NCI-H460 (cell line): ENCODE measurements around the gene GARS1. TPM values are rescaled to one million over a fixed set of nuclear protein-coding genes. Genes with fewer than 3 reads are reported as not detected.

ENCODE experiments used
- DNase-seq: peaks from one replicate; pipeline ENCODE4 v3.0.0-alpha.2; 2016; ENCODE audit warnings: low read depth; ENCODE audit errors: extremely low read depth
- polyA plus RNA-seq: library from polyadenylated mRNA; depleted of rRNA; stranded (reverse); fragments of >200 nt; gene quantifications from 2 replicates; pipeline ENCODE4 v1.2.3, GENCODE V29; 2014; cell fraction: nucleus; rRNA removed
- total RNA-seq: library from RNA; depleted of rRNA; stranded (reverse); fragments of >200 nt; shearing (Covaris generic); gene quantifications from 2 replicates; pipeline ENCODE4 v1.2.3, GENCODE V29; 2014; rRNA removed

The GARS1 gene, protein sequence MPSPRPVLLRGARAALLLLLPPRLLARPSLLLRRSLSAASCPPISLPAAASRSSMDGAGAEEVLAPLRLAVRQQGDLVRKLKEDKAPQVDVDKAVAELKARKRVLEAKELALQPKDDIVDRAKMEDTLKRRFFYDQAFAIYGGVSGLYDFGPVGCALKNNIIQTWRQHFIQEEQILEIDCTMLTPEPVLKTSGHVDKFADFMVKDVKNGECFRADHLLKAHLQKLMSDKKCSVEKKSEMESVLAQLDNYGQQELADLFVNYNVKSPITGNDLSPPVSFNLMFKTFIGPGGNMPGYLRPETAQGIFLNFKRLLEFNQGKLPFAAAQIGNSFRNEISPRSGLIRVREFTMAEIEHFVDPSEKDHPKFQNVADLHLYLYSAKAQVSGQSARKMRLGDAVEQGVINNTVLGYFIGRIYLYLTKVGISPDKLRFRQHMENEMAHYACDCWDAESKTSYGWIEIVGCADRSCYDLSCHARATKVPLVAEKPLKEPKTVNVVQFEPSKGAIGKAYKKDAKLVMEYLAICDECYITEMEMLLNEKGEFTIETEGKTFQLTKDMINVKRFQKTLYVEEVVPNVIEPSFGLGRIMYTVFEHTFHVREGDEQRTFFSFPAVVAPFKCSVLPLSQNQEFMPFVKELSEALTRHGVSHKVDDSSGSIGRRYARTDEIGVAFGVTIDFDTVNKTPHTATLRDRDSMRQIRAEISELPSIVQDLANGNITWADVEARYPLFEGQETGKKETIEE
- 477 and 493 TPM in 2 replicates for total RNA-seq
- polyA plus RNA-seq, result 229 and 233 TPM in 2 replicates

DNA sequence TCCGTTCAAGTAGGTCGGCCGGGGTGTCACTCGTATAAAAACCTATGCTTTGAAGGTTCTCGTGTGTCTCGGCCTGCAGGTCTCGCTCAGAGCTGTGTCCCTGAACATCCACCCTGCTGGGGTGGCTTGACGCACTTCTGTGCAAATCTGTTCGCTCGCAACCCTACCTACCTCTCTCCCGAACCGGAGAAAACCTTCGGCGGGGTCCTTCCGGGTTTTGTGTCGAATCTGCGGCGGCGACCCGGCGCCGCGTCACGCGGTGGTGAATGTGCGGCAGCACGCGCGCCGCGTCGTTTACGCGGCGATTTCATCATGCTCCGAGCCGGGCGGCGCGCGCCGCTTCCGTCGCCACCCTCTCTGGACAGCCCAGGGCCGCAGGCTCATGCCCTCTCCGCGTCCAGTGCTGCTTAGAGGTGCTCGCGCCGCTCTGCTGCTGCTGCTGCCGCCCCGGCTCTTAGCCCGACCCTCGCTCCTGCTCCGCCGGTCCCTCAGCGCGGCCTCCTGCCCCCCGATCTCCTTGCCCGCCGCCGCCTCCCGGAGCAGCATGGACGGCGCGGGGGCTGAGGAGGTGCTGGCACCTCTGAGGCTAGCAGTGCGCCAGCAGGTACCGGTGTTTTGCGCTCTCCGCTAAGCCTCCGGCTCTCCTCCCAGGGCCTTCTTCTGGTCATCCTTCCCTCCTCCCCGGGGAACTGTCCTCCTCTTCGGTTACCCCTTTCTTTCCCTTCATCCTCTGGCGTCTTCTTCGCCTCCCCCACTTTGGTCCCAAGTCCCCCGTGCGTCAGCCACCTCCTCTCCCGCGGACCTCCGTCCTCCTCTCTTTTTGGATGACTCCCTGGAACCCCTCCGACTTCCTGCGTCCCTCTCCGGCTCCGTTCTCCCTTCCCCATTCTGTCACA, at the start of gene GARS1:
Gene GARS1, plus strand, starts transcription at position 339 of the 896 bp plus-strand sequence. Its CDS starts 44 bp downstream, at position 383.
- peak; percentile 84 for DNase-seq

DNA sequence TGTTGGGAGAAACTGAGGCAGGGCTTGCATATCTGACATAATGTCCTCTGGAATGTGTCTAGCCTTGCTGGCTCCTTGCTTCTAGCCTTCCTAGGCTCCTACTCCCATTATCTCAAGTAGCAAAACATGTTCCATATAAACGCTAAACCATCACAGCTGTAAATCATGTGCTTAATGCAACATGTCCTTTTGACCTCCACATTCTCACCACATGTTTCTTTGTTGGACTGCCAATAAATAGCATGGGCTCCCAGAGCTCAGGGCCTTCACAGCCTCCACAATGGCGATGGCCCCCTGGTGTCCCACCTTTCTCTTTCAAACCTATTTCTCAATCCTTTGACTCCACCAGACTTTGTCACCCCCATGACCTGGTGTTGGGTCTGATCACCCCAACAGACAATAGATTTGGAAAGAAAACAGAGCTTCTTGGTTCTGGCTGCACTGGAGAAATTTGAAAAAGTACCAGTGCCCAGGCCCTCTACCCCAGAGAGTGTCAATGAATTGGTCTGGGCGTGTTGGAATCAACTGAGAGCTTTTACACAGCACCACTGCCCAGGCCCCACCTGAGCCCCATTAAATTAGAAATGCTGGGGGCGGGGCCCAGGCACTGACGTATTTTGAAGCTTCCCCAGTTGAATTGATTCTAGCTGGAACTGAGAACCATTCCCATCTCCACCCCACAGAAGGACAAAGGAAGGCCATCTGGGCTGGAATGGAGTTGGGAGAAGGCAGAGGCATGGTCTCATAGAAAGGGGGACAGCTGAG, 48.7 kb upstream of the GARS1 start:
- DNase-seq, result no peak

DNA sequence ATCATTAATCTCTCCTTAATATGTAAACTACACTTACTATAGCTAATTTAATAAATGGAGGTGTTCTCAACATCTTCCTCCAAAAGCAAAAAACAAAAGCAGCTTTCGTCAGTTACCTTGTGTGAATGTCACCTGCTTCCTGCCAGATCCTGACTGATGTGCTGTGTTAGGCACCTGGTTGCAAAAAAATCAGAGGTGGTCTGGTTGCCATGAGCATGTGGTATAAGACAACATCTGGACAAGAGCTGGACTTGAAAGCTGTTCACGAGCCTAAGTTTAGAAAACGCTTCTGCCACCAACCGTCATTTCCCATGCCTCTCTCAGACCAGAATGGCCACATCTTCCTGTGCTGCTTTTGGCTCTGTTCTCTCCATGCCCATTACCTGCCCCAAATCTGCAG, 48.1 kb upstream of the GARS1 start:
- no peak for DNase-seq

DNA sequence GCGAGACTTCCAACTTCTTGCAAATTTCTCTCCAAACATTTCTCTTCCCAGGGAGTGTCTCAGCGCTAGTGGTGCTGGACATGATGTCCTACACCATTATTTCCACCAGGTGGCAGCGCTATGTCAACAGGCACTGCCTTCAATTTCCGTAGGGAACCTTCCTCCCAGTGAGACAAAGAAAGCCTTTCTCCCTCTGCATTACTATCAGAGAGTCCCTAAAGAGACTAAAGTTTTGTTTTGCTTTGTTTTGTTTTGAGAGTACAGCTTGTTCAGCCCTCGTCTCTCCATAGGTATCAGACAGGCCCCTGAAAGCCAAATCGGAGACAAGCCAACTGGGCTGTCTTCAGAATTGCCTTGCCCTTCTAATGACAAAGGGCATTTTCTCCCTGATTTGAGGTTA, 45.8 kb upstream of the GARS1 start:
- peak; percentile 67 for DNase-seq

DNA sequence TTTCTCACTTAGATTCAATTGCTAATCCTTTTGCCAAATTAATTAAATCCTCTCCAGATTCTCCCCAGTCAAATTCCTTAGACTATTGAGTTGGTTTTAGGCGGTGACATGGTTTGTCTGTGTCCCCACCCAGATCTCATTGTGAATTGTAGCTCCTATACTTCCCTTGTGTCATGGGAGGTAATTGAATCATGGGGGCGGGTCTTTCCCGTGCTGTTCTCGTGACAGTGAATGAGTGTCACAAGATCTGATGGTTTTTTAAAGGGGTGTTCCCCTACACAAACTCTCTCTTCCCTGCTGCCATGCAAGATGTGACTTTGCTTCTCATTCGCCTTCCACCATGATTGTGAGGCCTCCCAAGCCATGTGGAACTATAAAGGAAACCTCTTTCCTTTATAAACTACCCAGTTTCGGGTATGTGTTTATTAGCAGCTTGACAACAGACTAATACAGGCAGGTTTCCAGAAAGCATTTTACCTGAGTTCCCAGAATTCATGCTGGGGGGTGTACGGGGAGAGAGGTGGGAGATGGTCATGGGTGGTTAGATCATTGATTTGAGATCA, 44.7 kb upstream of the GARS1 start:
- no peak for DNase-seq

DNA sequence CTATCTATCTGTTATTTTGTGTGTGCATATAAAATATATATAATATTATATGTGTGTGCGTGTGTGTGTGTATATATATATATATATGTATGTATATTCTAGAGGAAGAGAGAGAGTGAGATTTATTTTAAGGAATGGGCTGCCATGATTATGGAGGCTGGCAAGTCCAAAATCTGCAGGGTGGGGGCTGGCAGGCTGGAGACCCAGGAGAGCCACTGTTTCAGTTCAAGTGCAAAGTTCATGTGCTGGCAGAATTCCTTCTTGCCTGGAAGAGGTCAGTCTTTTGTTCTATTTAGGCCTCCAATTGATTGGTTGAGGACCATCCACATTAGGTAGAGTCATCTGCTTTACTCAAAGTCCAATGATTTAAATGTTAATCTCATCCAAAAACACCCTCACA, 42.3 kb upstream of the GARS1 start:
- DNase-seq, result no peak

DNA sequence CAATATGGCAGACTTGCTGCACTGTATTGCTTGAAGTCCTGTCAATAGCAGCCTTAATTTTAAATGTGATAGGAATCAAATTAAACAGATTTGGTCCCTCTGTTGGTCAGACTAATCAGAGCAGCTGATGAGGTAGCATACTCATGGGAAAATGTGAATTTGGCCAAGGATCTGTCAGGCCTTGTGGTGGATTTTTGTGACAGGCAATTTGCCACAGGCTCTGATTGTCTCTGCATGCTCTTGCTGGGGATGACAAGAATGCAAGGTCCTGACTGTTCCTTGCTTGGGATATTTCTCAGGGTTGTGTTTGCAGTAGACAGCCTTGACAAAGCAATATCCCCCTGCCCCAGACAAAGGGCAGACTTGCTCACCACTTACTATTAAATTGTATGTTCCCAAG, 41.5 kb upstream of the GARS1 start:
- no peak for DNase-seq

DNA sequence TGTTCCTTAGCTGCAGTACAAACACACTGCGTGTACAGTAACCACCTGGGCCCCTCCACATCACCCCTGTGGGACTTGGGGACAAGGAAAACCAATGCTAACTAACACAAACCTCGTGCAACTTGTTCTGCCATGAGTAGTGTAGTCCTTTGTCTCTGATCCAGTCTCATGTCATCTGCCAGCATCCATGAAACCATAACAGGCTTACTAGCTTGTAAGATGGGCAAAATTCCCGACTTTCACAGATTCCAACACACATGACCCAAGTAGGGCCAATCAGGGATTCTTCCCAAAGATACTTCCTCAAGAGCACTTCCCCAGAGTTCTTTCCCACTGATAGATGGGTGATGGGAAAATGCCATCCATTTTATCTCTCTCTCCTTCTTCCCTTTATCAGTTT, 41.1 kb upstream of the GARS1 start:
- no peak for DNase-seq

DNA sequence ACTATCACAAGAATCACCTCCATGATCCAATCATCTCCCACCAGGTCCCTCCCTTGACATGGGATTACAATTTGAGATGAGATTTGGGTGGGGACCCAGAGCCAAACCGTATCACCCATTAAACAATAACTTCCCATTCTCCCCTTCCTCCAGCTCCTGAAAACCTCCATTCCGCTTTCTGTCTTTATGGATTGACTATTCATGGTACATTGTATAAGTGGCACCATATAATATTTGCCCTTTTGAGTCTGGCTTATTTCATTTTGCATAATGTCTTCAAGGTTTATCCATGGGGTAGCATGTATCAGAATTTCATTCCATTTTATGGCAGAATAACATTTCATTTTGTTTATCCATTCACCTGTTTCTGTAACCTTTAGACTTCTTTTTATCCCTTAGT, 39.2 kb upstream of the GARS1 start:
- no peak for DNase-seq

DNA sequence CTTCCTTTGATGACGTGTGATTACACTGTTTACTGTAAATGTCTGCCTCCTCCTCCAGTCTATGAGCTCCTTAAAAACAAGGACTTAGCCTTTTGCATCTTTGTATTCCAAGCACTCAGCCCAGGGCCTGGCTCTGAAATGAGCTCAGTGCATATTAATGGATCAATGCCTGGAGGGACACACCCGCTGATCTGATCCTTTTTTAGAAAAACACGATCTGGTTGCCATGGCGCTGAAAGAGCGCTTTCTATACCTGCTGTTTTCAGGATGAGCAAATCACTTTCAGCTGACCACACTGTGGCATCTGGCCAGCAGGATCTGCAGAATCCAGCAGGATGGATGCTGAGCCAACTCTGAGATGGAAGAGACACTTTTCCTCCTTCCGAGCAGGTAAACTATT, 37.8 kb upstream of the GARS1 start:
- no peak for DNase-seq

DNA sequence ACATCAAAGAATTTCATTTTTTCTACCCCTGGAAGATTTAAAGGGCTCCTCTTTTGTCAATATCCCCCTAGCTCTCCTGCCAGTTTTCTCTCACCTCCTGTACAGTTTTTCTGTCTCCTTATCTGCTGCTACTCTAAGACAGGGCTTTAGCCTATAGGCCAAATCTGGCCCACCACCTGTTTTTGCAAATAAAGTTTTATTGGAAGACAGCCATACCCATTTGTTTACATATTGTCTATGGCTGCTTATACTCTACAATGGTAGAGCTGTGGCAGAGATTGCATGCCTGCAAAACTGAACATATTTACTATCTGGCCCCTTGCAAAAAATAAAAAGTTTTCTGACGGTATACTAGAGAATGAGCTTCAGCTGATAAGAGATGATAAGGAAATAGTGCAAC, 37.4 kb upstream of the GARS1 start:
- no peak for DNase-seq

DNA sequence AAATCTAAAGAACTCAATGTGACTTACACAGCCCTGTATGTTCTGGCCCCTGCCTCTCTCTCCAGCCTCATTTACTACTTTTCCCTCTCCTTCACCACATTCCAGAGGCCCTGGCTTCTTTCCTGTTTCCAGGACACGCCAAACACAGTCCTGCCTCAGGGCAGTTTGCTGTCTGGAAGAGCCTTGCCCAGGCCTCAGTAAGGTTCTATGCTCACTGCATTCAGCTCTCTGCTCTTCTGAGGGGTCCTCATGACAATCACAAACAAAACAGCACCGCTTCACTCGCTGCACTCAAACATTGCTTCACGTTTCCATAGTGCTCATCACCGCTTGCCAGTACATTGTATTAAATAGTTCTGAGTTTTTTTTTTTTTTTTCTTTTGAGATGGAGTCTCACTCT, 35.1 kb upstream of the GARS1 start:
- DNase-seq, result no peak

DNA sequence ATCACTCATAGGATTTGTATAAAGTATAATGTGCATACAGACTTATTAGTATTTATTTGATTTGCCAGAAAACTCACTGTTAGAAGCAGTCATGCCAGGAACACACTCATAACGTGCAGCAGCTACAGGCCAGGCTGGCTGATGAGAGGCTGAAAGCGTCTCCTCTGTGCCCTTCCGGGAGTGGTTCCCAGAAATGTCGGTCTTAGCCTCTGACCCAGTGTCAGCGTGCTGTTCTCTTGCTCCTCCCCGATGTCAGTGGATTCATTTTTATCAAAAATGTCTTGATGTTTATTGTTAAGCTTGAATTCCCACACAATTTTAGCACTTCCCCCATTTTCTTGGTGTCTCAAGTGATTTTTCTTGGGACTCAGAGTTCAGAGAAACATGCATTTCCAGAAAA, 33.3 kb upstream of the GARS1 start:
- no peak for DNase-seq

DNA sequence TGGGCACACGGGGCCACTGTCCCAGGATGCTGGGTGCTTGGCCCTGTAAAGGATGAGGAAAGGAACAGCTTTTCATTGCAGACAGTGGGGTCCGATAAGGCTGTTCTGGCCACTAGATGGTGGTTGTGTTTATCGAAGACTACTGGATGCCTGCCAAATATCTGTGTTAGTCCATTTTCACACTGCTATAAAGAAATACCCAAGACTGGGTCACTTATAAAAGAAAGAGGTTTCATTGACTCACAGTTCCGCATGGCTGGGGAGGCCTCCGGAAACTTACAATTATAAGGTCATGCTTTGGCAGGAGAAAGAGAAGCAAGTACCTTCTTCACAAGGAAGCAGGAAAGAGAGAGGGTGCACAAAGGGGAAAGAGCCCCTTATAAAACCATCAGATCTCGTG, 32.2 kb upstream of the GARS1 start:
- peak; percentile 41 for DNase-seq

DNA sequence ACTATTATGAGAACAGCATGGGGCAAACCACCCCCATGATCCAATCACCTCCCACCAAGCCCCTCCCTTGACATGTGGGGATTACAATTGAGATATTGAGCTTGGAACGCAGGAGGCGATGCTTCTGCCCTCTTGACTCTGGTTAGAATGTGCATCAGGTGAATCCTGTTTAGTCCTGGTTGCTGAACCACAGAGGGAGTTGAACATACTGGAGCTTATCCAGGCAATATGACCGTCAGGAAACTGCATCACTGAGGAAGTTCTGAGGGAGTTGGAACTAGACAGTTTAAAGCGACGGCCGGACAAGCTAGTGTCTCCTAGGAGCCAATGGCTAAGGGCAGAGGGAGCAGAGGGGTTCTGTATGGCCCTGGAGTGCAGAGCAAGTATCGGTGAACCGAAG, 31.8 kb upstream of the GARS1 start:
- DNase-seq, result no peak

DNA sequence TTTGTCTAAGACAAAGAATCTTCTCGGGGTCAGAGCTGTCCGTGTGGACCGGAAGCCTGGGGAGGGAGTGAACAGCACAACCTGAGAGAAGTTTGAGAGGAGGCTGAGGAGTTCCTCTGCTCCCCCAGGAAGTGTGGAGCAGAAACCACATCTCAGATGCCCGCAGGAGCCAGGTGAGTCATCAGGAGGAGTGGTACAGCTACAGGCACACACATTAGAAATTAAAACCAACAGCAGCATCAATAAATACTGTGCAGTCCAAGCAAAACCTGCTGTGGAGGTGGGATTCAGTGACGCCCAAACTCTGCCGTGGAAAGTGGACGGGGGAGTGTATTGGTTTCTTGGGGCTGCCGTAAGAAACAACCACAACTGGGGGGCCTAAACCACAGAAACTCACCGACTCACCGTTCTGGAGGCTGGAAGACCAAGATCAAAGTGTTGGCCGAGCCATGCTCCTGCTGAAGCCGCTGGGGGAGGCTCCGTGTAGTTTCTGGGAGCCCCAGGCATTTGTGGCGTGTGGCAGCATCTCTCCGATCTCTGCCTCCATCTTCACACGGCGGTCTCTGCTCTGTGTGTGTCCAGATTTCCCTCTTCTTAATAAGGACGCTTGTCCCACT, 31.2 kb upstream of the GARS1 start:
- no peak for DNase-seq

DNA sequence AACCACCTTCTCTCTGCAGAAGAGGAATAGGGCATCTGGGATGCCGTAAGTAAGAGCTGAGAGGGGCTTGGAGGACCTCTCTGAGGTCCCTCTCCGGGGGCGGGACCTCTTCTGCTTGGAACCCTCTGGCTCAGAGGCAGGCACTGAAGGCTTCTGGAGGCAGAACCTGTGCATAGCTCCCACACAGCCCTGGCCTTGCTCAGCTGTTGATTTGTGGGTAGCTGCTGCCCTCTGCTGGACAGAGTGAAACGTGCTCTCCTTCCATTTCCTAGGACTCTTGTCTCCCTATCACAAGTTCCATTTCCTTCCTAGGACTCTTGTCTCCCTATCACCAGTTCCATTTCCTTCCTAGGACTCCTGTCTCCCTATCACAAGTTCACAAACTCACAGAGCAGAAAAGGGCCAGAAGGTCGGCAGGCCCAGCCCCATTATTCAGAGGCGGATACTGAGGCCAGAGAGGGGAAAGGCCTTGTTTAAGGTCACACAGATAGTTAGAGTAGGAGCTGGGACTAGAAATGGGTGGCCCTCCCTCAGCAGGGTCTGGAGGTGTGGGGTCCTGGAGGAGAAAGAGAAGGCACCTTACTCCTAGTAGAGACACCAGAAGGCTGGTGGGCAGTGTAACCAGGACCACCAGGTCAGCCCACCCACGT, 30.3 kb upstream of the GARS1 start:
- peak; percentile 86 for DNase-seq

DNA sequence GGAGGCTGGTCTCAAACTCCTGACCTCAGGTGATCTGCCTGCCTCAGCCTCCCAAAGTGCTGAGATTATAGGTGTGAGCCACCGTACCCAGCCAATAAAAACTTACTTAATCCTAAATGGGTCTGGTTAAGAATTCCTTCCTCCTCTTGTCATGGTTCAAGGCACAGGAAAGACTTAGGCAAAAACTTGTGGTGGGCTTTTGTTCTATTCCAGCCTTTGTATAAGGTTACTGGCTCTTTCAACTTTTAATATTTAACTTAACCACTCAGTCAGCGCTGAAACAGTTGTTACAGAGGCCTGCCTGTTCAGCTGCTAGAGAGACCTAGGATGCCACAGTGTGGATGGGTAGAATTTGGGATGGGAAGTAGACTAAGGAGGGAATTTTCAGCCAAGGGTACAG, 28.1 kb upstream of the GARS1 start:
- no peak for DNase-seq

DNA sequence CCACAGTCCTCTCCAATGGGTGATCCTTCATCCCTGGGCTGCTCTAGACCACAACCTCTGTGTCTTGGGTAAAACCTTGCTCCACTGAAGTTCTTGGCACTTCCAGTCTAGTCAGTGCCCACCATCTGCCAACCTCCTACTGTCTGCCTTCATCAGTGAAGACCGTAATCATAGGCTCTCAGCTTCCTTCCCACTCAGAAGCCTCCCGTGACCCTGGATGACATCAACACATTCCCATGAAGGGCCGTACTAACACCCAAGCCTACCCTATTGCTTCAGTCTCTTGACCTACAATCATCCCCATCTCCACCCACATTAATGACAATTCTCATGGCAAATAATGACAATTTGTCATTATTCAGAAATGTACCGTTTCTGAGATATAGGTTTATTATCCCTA, 27.6 kb upstream of the GARS1 start:
- DNase-seq, result no peak
